Measurements from ENCODE around the gene ZC3H10. TPM values are rescaled to one million over a fixed set of nuclear protein-coding genes. Genes with fewer than 3 reads are reported as not detected.

The ZC3H10 gene
- total RNA-seq, 4 donors from 2014 or later, result 2.1 to 5.6 (median 3.4) TPM

GRCh38 chr12:56078931-56079722 lies 38.9 kb upstream of the ZC3H10 start:
- Histone ChIP-seq H3K4me1 (peaks cover 31% of the 10 kb centered on the region), H3K27ac (peak overlapping the region; percentile 95), H3K27me3 (no peaks in the 10 kb centered on the region), H3K36me3 (no peaks in the 10 kb centered on the region), H3K4me3 (peak overlapping the region; percentile 79), H3K9me3 (no peaks in the 10 kb centered on the region)
- 7% methylated on average over 13 of the region's 50 CpGs for WGBS
- peak; percentile 94 to 95 for DNase-seq (ENCODE audit: low spot score in 2 of 2)
- no peak for TF ChIP-seq EP300 (IDR thresholded peaks at IDR 0.05)
- TF ChIP-seq POLR2AphosphoS5 (IDR thresholded peaks at IDR 0.05), result no peak
- no peak for TF ChIP-seq POLR2A (IDR thresholded peaks at IDR 0.05)
- TF ChIP-seq CTCF (IDR thresholded peaks at IDR 0.05), result peak; percentile 64 to 83

- peaks cover under 1% of the 10 kb centered on the region for H3K36me3 ChIP-seq
- H3K4me1 ChIP-seq, result peaks cover 31% of the 10 kb centered on the region
- H3K27me3 ChIP-seq, result no peaks in the 10 kb centered on the region
- H3K4me3 ChIP-seq, result peak within 1 kb of the TSS; percentile 79
- peak in 2 of 3 donors; percentile 48 to 55 for TF ChIP-seq POLR2AphosphoS5 (IDR thresholded peaks at IDR 0.05)
- peak in 1 of 2 donors; percentile 14 for TF ChIP-seq CTCF (IDR thresholded peaks at IDR 0.05)
- peak in 1 of 2 donors; percentile 44 for TF ChIP-seq POLR2A (IDR thresholded peaks at IDR 0.05)
- TF ChIP-seq EP300 (IDR thresholded peaks at IDR 0.05), result no peak
- H3K9me3 ChIP-seq, result no peaks in the 10 kb centered on the region
- DNase-seq (ENCODE audit: low spot score in 2 of 2), result peak; percentile 87 to 90
- peak within 1 kb of the TSS; percentile 95 for H3K27ac ChIP-seq
- under 1% methylated on average over 37 of the region's 59 CpGs for WGBS
Measured at GRCh38 chr12:56079723-56080555, 38.1 kb upstream of the ZC3H10 start, which contains the start of gene ERBB3. Gene ERBB3, plus strand, starts transcription at chr12:56080165. Its CDS starts 136 bp downstream, at chr12:56080301.

- Histone ChIP-seq H3K4me3 (peak overlapping the region; percentile 79), H3K4me1 (peaks cover 31% of the 10 kb centered on the region), H3K9me3 (no peaks in the 10 kb centered on the region), H3K27me3 (no peaks in the 10 kb centered on the region), H3K27ac (peak overlapping the region; percentile 95), H3K36me3 (peaks cover 4% of the 10 kb centered on the region)
- DNase-seq (ENCODE audit: low spot score in 2 of 2), result no peak
- 17% methylated on average over 12 of the region's 20 CpGs for WGBS
- TF ChIP-seq EP300 (IDR thresholded peaks at IDR 0.05), result no peak
- TF ChIP-seq CTCF (IDR thresholded peaks at IDR 0.05), result no peak
- no peak for TF ChIP-seq POLR2A (IDR thresholded peaks at IDR 0.05)
- no peak for TF ChIP-seq POLR2AphosphoS5 (IDR thresholded peaks at IDR 0.05)
Measured at GRCh38 chr12:56080556-56081138, 37.4 kb upstream of the ZC3H10 start.

GRCh38 chr12:56081393-56082347 lies 36.4 kb upstream of the ZC3H10 start:
- Histone ChIP-seq H3K4me3 (peak overlapping the region; percentile 79), H3K4me1 (peaks cover 35% of the 10 kb centered on the region), H3K27me3 (no peaks in the 10 kb centered on the region), H3K27ac (peak overlapping the region; percentile 95), H3K9me3 (no peaks in the 10 kb centered on the region), H3K36me3 (peaks cover 4% of the 10 kb centered on the region)
- 49% methylated on average over 6 of the region's 6 CpGs for WGBS
- DNase-seq (ENCODE audit: low spot score in 2 of 2), result no peak
- TF ChIP-seq EP300 (IDR thresholded peaks at IDR 0.05), result no peak
- no peak for TF ChIP-seq CTCF (IDR thresholded peaks at IDR 0.05)
- no peak for TF ChIP-seq POLR2AphosphoS5 (IDR thresholded peaks at IDR 0.05)
- TF ChIP-seq POLR2A (IDR thresholded peaks at IDR 0.05), result no peak

Data from suprapubic skin (tissue), 4 donors.